22Rv1 (cell line): ENCODE measurements around the gene RBKS.

ENCODE experiments used
- ZFX ChIP-seq: fragments of 450-650 bp; IDR thresholded peaks from 2 replicates; pipeline ENCODE4 v1.6.1; 2017; ENCODE audit warnings: antibody characterized with exemption, borderline replicate concordance
- TF ChIP-seq, protein P1 (sequence below): fragments of 450-650 bp; IDR thresholded peaks from 2 replicates; pipeline ENCODE4 v1.5.1; 2017; ENCODE audit warnings: mild to moderate bottlenecking

DNA sequence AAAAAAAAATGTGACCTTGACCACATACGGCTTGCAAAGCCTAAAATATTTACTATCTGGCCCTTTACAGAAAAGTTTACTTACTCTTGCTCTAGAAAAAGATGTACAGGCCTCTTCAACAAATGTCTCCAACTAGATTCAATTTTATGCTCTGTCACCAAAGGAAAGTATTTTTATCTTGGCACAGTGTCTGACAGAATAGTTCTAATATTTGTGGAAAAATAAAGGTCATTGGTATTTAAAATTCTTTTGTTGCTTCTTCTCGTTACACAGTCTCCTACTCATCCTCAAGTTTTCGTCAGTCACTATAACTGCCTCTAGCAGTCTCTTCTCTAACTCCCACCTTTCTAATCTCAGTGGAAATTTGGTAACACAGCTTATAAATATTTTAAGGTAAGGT lies 1.4 kb downstream of the RBKS start:
- TF ChIP-seq, protein P1, sequence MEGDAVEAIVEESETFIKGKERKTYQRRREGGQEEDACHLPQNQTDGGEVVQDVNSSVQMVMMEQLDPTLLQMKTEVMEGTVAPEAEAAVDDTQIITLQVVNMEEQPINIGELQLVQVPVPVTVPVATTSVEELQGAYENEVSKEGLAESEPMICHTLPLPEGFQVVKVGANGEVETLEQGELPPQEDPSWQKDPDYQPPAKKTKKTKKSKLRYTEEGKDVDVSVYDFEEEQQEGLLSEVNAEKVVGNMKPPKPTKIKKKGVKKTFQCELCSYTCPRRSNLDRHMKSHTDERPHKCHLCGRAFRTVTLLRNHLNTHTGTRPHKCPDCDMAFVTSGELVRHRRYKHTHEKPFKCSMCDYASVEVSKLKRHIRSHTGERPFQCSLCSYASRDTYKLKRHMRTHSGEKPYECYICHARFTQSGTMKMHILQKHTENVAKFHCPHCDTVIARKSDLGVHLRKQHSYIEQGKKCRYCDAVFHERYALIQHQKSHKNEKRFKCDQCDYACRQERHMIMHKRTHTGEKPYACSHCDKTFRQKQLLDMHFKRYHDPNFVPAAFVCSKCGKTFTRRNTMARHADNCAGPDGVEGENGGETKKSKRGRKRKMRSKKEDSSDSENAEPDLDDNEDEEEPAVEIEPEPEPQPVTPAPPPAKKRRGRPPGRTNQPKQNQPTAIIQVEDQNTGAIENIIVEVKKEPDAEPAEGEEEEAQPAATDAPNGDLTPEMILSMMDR = no peak
- TF ChIP-seq ZFX = no peak
